ENCODE measurements around the gene RHBDL2.
"Not testable (repeated sequence)": the region's sequence is repeated elsewhere in the genome, so short reads cannot be mapped to it uniquely, and the experiment has no call there.

Gene RHBDL2

GRCh38 chr1:38881487-38881886 lies 60.1 kb downstream of the RHBDL2 start, which contains the start of gene GJA9:
GJA9 (minus strand) TSS chr1:38881587; CDS start chr1:38876098, 5,489 bp downstream.
- no peak for DNase-seq (ENCODE audit: low read depth in 2 of 2)

- DNase-seq (ENCODE audit: low read depth in 2 of 2), result no peak
Observed at GRCh38 chr1:38875811-38876210, 65.8 kb downstream of the RHBDL2 start.

- peak; percentile 94 for DNase-seq (ENCODE audit: low read depth in 2 of 2)
Observed at GRCh38 chr1:38873027-38873969, 68.3 kb downstream of the RHBDL2 start, which contains the start of gene MYCBP. MYCBP (minus strand) TSS chr1:38873348; CDS start chr1:38873305, 43 bp downstream.

- peak in 1 of 2 donors; percentile 2 for DNase-seq (ENCODE audit: low read depth in 2 of 2)
Observed at GRCh38 chr1:38872401-38873026, 69.1 kb downstream of the RHBDL2 start.

GRCh38 chr1:38870996-38871395 lies 70.6 kb downstream of the RHBDL2 start:
- DNase-seq (ENCODE audit: low read depth in 2 of 2), result no peak

- DNase-seq (ENCODE audit: low read depth in 2 of 2), result no peak
Observed at GRCh38 chr1:38867208-38867607, 74.4 kb downstream of the RHBDL2 start.

- DNase-seq (ENCODE audit: low read depth in 2 of 2), result no peak
Observed at GRCh38 chr1:38865112-38865715, 76.4 kb downstream of the RHBDL2 start.

GRCh38 chr1:38860454-38860795 lies 81.2 kb downstream of the RHBDL2 start:
- DNase-seq (ENCODE audit: low read depth in 2 of 2), result no peak

- DNase-seq (ENCODE audit: low read depth in 2 of 2), result peak; percentile 97 to 98
Observed at GRCh38 chr1:38859561-38860453, 81.8 kb downstream of the RHBDL2 start, which contains the start of gene RRAGC. RRAGC (minus strand) TSS chr1:38859772; CDS start chr1:38859646, 126 bp downstream.

- DNase-seq (ENCODE audit: low read depth in 2 of 2), result peak in 1 of 2 donors; percentile 12
Observed at GRCh38 chr1:38858833-38859560, 82.6 kb downstream of the RHBDL2 start.

GRCh38 chr1:38852780-38853179 lies 88.8 kb downstream of the RHBDL2 start:
- no peak for DNase-seq (ENCODE audit: low read depth in 2 of 2)

GRCh38 chr1:38848071-38848470 lies 93.6 kb downstream of the RHBDL2 start:
- DNase-seq (ENCODE audit: low read depth in 2 of 2), result no peak

GRCh38 chr1:38846210-38846609 lies 95.4 kb downstream of the RHBDL2 start:
- DNase-seq (ENCODE audit: low read depth in 2 of 2), result no peak

GRCh38 chr1:38845088-38845487 lies 96.5 kb downstream of the RHBDL2 start:
- not testable (repeated sequence) for DNase-seq (ENCODE audit: low read depth in 2 of 2)

GRCh38 chr1:38840281-38840680 lies 101.3 kb downstream of the RHBDL2 start:
- no peak for DNase-seq (ENCODE audit: low read depth in 2 of 2)

GRCh38 chr1:38839363-38839762 lies 102.3 kb downstream of the RHBDL2 start:
- DNase-seq (ENCODE audit: low read depth in 2 of 2), result no peak

- not testable (repeated sequence) for DNase-seq (ENCODE audit: low read depth in 2 of 2)
Observed at GRCh38 chr1:38836316-38836715, 105.3 kb downstream of the RHBDL2 start.
